WTC11 (cell line): Measurements from ENCODE around the gene PROCR.

ENCODE experiments used
- CTCF ChIP-seq: fragments of 200-600 bp; IDR thresholded peaks from 2 replicates; pipeline ENCODE4 v1.8.0; 2022; ENCODE audit warnings: antibody characterized with exemption
- FOXP1 ChIP-seq: sonication (generic); formaldehyde crosslinking; IDR thresholded peaks from 2 replicates; pipeline ENCODE4 v1.8.0; 2022; ENCODE audit warnings: missing genetic modification reagents, mild to moderate bottlenecking, moderate library complexity, borderline replicate concordance
- MAX ChIP-seq: sonication (generic); formaldehyde crosslinking; IDR thresholded peaks from 2 replicates; pipeline ENCODE4 v1.8.0; 2022; ENCODE audit warnings: mild to moderate bottlenecking, missing genetic modification reagents
- TEAD4 ChIP-seq: sonication (generic); formaldehyde crosslinking; IDR thresholded peaks from 2 replicates; pipeline ENCODE4 v1.8.0; 2022; ENCODE audit warnings: mild to moderate bottlenecking, missing genetic modification reagents
- ZBTB21 ChIP-seq: sonication (generic); formaldehyde crosslinking; IDR thresholded peaks from 2 replicates; pipeline ENCODE4 v1.8.1; 2023; ENCODE audit warnings: mild to moderate bottlenecking, missing genetic modification reagents, borderline replicate concordance

GRCh38 chr20:35199740-35200139 is 27.9 kb downstream of the PROCR start:
- TF ChIP-seq ZBTB21 (CRISPR knock-in tag), result no peak
- no peak for TF ChIP-seq CTCF
- no peak for TF ChIP-seq MAX (CRISPR knock-in tag)
- no peak for TF ChIP-seq TEAD4
- no peak for TF ChIP-seq FOXP1 (CRISPR knock-in tag)
